Measurements from ENCODE around the gene TTC8.
A peak's percentile ranks its signal among the peaks of the same experiment; 100 is the strongest.
"Not testable (repeated sequence)": the region's sequence is repeated elsewhere in the genome, so short reads cannot be mapped to it uniquely, and the experiment has no call there.

TTC8 gene

GRCh38 chr14:88823968-88824313 lies 510 bp upstream of the TTC8 start:
- FAIRE-seq (no peak), DNase-seq (ENCODE audit: low spot score) (no peak)

DNA sequence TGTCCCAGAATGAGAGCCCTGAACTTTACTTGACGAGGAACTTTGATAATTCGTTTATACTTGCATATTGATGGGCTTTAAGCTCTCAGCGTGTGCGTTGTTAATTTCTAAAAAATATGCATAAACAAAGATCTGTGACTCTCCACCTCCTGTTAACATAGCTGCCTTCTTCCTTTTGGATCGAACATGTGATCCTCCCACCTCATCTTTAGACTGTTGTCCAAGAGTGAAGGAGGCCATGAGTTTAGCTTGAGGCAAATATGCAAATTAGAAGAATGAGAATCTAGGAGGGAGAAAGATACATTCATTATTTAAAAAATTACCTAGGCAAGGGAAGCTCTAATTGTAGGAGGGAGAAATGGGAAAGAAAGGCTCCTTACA lies 617 bp downstream of the TTC8 start:
- FAIRE-seq (no peak), DNase-seq (ENCODE audit: low spot score) (no peak)

DNA sequence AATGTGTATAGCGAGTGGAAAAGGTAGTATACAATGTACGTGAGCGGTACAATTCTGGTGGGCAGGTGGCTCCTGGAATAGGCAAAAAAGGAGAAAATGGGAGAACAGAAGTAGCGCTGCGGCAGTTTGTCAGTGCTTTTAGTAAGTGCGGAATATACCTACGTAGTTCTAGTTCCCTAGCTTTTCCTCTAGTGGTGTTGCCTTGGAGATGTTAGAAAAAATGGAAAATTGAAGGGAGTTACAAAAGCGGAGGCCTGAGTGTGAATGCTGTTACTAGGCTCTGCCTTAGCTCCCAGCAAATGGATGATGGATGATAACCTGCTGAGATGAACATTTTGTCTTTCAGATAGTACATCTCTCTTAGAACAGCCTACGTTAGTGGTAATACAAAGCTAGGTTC lies 1.1 kb downstream of the TTC8 start:
- no peak for DNase-seq (ENCODE audit: low spot score)
- FAIRE-seq = no peak

- DNase-seq (ENCODE audit: low spot score) (no peak), FAIRE-seq (no peak)
Measured at GRCh38 chr14:88829188-88829587, 4.7 kb downstream of the TTC8 start.

DNA sequence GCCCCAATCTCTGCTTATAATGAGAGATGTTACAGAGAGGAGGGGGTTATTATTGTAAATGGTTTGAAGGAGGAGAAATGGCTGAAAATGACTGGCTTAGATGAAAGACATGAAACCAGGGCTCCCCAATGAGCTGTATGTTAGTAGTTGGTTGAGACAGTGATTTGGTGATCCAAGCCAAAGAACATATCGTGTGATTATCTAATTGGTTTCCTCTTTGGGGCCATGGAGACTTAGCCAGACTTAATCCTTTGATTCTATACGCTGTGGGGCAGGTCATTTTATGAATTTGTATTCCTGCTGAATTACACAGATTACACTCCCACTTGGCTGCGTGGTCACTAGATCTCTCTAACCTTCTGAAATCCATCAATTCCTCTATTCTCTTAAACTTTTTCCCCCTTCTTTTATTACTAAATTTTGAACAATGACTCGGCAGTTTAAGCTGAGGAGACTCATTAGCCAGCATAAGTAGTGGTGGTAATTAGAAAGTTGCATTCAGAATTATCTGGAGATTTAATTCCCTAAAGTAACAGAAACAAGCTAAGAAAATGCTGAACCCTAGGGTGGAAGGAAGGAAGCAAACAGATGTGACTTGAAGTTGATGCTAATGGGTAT lies 5.3 kb downstream of the TTC8 start:
- FAIRE-seq (no peak), DNase-seq (ENCODE audit: low spot score) (no peak)

- FAIRE-seq = no peak
Measured at GRCh38 chr14:88831284-88831683, 6.8 kb downstream of the TTC8 start.

GRCh38 chr14:88834883-88835431 lies 10.5 kb downstream of the TTC8 start:
- DNase-seq (ENCODE audit: low spot score) (no peak), FAIRE-seq (no peak)

More at GRCh38 chr14:88831284-88831683, 6.8 kb downstream of the TTC8 start:
- DNase-seq (ENCODE audit: low spot score) = peak; percentile 3

GRCh38 chr14:88835661-88836060 lies 11.2 kb downstream of the TTC8 start:
- DNase-seq (ENCODE audit: low spot score) (no peak), FAIRE-seq (peak; percentile 14)

- FAIRE-seq = no peak
- no peak for DNase-seq (ENCODE audit: low spot score)
Measured at GRCh38 chr14:88837495-88837894, 13.0 kb downstream of the TTC8 start.

- FAIRE-seq (no peak), DNase-seq (ENCODE audit: low spot score) (no peak)
Measured at GRCh38 chr14:88838015-88838414, 13.6 kb downstream of the TTC8 start.

DNA sequence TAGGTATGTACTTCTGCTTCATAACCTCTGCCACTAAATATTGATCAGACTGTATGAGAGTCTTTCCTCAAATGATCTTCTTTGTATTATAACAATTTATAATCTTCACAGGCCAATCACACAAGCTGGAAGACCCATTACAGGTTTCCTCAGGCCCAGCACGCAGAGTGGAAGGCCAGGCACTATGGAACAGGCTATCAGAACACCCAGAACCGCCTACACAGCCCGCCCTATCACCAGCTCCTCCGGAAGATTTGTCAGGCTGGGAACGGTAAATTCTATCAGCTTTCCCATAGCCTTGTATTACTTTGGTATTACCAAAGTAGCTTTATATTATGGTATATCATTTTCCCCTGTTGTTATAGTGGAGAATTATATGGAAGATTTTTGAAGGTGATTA lies 16.5 kb downstream of the TTC8 start:
- FAIRE-seq (no peak), DNase-seq (ENCODE audit: low spot score) (no peak)

GRCh38 chr14:88841741-88842140 lies 17.3 kb downstream of the TTC8 start:
- DNase-seq (ENCODE audit: low spot score) (no peak), FAIRE-seq (no peak)

- no peak for DNase-seq (ENCODE audit: low spot score)
- FAIRE-seq = no peak
Measured at GRCh38 chr14:88842414-88842813, 18.0 kb downstream of the TTC8 start.

GRCh38 chr14:88844980-88845491 lies 20.6 kb downstream of the TTC8 start:
- DNase-seq (ENCODE audit: low spot score) (no peak), FAIRE-seq (no peak)

DNA sequence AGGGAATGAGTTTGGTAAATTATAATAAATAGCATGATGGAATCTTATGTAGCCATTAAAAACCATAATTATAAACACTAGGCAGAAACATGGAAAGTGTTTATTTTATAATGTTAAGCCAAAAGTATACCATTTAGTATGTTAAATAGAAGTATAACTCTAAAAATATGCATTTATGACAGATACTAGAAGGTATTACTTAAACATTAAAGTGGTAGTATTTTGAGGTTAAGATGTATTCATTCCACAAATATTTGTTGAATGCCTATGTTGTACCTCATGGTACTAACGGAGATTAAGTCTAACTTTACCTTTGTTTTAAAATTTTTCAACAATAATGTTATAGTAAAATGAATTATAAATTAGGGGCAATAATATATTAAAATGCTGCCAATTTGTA lies 24.1 kb downstream of the TTC8 start:
- peak; percentile 37 for FAIRE-seq
- DNase-seq (ENCODE audit: low spot score) = no peak

DNA sequence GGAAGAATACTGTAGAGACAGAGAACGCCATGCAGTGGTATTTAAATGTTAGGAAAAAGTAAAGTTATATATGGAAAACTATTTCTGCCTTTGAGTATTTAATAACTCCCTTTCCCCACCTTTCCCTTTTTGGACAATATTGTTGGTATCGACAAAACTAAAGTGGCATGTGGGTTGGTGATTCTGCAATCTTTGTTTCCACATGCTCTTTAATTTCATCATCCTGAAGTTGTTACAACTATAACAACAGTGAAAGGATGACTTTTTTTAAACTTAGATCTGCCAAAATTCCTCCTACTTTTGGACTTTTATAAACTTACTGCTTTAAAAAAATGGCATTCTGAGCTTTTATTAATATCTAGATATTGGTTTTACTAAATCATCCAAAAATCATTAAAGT lies 25.3 kb downstream of the TTC8 start:
- DNase-seq (ENCODE audit: low spot score) (no peak), FAIRE-seq (no peak)

GRCh38 chr14:88851587-88851986 lies 27.1 kb downstream of the TTC8 start:
- FAIRE-seq = no peak

GRCh38 chr14:88852632-88853031 lies 28.2 kb downstream of the TTC8 start:
- FAIRE-seq = no peak

More at GRCh38 chr14:88851587-88851986, 27.1 kb downstream of the TTC8 start:
- DNase-seq (ENCODE audit: low spot score) = no peak

GRCh38 chr14:88853129-88853528 lies 28.7 kb downstream of the TTC8 start:
- FAIRE-seq (no peak), DNase-seq (ENCODE audit: low spot score) (no peak)

More at GRCh38 chr14:88852632-88853031, 28.2 kb downstream of the TTC8 start:
- no peak for DNase-seq (ENCODE audit: low spot score)

- no peak for DNase-seq (ENCODE audit: low spot score)
- no peak for FAIRE-seq
Measured at GRCh38 chr14:88856786-88857366, 32.4 kb downstream of the TTC8 start.

- DNase-seq (ENCODE audit: low spot score); FAIRE-seq: not testable (repeated sequence)
Measured at GRCh38 chr14:88857861-88858260, 33.4 kb downstream of the TTC8 start.

GRCh38 chr14:88859118-88859517 lies 34.7 kb downstream of the TTC8 start:
- DNase-seq (ENCODE audit: low spot score); FAIRE-seq: not testable (repeated sequence)

DNA sequence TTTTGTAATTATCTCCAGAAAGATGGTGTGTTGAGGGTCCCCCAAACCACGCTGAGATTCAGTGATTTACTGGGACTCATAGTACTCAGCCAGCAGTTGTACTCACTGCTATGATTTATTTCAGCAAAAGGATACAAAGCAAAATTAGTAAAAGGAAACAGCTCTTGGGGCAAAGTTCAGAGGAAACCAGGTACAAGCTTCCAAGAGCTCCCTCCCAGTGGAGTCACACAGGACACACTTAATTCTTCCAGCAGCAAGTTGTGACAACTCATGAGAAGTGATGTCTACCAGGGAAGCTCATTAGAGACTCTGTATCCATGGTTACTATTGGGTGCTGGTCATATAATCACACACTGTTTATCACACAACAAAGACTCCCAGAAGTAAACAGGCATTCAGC lies 38.7 kb downstream of the TTC8 start:
- no peak for DNase-seq (ENCODE audit: low spot score)
- FAIRE-seq = no peak
